Measurements from ENCODE around the gene CAMTA1.

DNA sequence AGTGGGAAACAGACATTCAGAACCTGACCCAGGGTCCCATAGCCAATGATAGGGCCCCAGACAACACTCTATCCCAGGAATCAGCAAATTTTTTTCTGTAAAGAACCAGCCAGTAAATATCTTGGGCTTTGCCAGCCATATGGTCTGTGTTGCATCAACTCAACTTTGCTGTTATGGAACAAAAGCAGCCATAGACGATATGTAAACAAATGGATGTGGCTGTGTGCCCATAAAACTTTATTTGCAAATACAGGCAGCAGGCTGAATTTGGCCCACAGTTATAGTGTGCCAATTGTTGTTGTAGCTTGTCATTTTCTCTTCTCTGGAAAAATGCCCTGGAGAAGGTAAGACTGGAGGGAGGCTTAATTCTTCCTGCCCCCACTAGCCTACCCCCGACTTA is 554.7 kb downstream of the CAMTA1 start:
- TF ChIP-seq, protein P1, sequence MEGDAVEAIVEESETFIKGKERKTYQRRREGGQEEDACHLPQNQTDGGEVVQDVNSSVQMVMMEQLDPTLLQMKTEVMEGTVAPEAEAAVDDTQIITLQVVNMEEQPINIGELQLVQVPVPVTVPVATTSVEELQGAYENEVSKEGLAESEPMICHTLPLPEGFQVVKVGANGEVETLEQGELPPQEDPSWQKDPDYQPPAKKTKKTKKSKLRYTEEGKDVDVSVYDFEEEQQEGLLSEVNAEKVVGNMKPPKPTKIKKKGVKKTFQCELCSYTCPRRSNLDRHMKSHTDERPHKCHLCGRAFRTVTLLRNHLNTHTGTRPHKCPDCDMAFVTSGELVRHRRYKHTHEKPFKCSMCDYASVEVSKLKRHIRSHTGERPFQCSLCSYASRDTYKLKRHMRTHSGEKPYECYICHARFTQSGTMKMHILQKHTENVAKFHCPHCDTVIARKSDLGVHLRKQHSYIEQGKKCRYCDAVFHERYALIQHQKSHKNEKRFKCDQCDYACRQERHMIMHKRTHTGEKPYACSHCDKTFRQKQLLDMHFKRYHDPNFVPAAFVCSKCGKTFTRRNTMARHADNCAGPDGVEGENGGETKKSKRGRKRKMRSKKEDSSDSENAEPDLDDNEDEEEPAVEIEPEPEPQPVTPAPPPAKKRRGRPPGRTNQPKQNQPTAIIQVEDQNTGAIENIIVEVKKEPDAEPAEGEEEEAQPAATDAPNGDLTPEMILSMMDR (conservative IDR thresholded peaks at IDR 0.05; ENCODE audit: low read length), result no peak
- TF ChIP-seq EZH2phosphoT487 (IDR thresholded peaks at IDR 0.05; ENCODE audit: borderline replicate concordance, low read depth, low read length), result no peak
